ENCODE results near the gene CD300E.
"Not testable (repeated sequence)": the region's sequence is repeated elsewhere in the genome, so short reads cannot be mapped to it uniquely, and the experiment has no call there.

CD300E gene

GRCh38 chr17:74574489-74575142 is 48.9 kb downstream of the CD300E start:
- Histone ChIP-seq H3K27me3 (ENCODE audit: control insufficient read depth in 1 of 2, insufficient read depth in 2 of 2, low read length in 2 of 2) (no peaks in the 10 kb centered on the region), H3K27ac (ENCODE audit: low read depth, low read length) (no peak overlapping the region), H3K9me3 (ENCODE audit: low read length) (peaks cover 4% of the 10 kb centered on the region), H3K4me3 (ENCODE audit: low read depth in 1 of 2, low read length in 2 of 2) (no peak overlapping the region), H3K9ac (ENCODE audit: low read length) (no peak overlapping the region), H3K4me1 (ENCODE audit: insufficient read depth, low read length) (no peaks in the 10 kb centered on the region), H3K36me3 (ENCODE audit: insufficient read depth, low read length) (no peaks in the 10 kb centered on the region)

- H3K9ac ChIP-seq (ENCODE audit: low read length); H3K27ac ChIP-seq (ENCODE audit: low read depth, low read length); H3K4me3 ChIP-seq (ENCODE audit: low read depth in 1 of 2, low read length in 2 of 2); H3K27me3 ChIP-seq (ENCODE audit: control insufficient read depth in 1 of 2, insufficient read depth in 2 of 2, low read length in 2 of 2); H3K36me3 ChIP-seq (ENCODE audit: insufficient read depth, low read length); H3K4me1 ChIP-seq (ENCODE audit: insufficient read depth, low read length); H3K9me3 ChIP-seq (ENCODE audit: low read length): not testable (repeated sequence)
These were observed 49.9 kb downstream of the CD300E start for GRCh38 chr17:74573635-74574034.

- H3K9me3 ChIP-seq (ENCODE audit: low read length): peaks cover 4% of the 10 kb centered on the region
- H3K9ac ChIP-seq (ENCODE audit: low read length): no peak overlapping the region
- H3K4me3 ChIP-seq (ENCODE audit: low read depth in 1 of 2, low read length in 2 of 2): no peak overlapping the region
- no peaks in the 10 kb centered on the region for H3K27me3 ChIP-seq (ENCODE audit: control insufficient read depth in 1 of 2, insufficient read depth in 2 of 2, low read length in 2 of 2)
- H3K27ac ChIP-seq (ENCODE audit: low read depth, low read length): no peak overlapping the region
- H3K4me1 ChIP-seq (ENCODE audit: insufficient read depth, low read length): no peaks in the 10 kb centered on the region
- H3K36me3 ChIP-seq (ENCODE audit: insufficient read depth, low read length): no peaks in the 10 kb centered on the region
These were observed 50.4 kb downstream of the CD300E start for GRCh38 chr17:74573169-74573568.

DNA sequence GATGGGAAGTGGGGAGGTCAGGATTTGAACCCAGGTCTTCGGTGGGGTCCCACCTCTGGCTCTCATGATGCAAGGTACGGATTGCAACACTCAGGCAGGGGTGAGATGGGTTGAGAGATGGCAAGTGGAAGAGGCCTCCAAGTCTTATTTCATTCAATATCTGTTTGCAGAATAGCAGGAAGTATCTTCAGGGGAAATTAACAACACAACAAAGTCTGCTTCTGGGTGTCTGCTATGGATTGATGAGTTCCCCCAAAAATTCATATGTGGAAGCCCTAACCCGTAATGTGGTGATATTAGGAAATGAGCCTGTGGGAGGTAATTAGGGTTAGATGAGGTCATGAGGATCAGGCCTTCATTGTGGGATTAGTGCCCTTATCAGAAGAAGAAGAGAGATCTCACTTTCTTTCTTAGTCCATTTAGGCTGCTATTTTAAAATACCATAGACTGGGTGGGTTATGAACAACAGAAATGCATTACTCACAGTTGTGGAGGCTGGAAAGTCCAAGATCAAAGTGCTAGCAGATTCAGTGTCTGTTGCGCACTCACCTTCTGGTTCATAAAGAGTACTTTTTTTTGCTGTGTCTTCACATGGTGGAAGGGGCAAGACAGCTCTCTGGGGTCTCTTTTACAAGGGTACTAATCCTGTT is 51.8 kb downstream of the CD300E start:
- no peak overlapping the region for H3K9ac ChIP-seq (ENCODE audit: low read length)
- peaks cover 4% of the 10 kb centered on the region for H3K9me3 ChIP-seq (ENCODE audit: low read length)
- H3K27ac ChIP-seq (ENCODE audit: low read depth, low read length): no peak overlapping the region
- H3K27me3 ChIP-seq (ENCODE audit: control insufficient read depth in 1 of 2, insufficient read depth in 2 of 2, low read length in 2 of 2): no peaks in the 10 kb centered on the region
- H3K36me3 ChIP-seq (ENCODE audit: insufficient read depth, low read length): no peaks in the 10 kb centered on the region
- H3K4me1 ChIP-seq (ENCODE audit: insufficient read depth, low read length): no peaks in the 10 kb centered on the region
- H3K4me3 ChIP-seq (ENCODE audit: low read depth in 1 of 2, low read length in 2 of 2): no peak overlapping the region

- H3K9me3 ChIP-seq (ENCODE audit: low read length): peaks cover 4% of the 10 kb centered on the region
- no peak overlapping the region for H3K4me3 ChIP-seq (ENCODE audit: low read depth in 1 of 2, low read length in 2 of 2)
- H3K9ac ChIP-seq (ENCODE audit: low read length): no peak overlapping the region
- H3K27me3 ChIP-seq (ENCODE audit: control insufficient read depth in 1 of 2, insufficient read depth in 2 of 2, low read length in 2 of 2): no peaks in the 10 kb centered on the region
- no peaks in the 10 kb centered on the region for H3K4me1 ChIP-seq (ENCODE audit: insufficient read depth, low read length)
- H3K27ac ChIP-seq (ENCODE audit: low read depth, low read length): no peak overlapping the region
- H3K36me3 ChIP-seq (ENCODE audit: insufficient read depth, low read length): no peaks in the 10 kb centered on the region
These were observed 54.2 kb downstream of the CD300E start for GRCh38 chr17:74569020-74570003.

DNA sequence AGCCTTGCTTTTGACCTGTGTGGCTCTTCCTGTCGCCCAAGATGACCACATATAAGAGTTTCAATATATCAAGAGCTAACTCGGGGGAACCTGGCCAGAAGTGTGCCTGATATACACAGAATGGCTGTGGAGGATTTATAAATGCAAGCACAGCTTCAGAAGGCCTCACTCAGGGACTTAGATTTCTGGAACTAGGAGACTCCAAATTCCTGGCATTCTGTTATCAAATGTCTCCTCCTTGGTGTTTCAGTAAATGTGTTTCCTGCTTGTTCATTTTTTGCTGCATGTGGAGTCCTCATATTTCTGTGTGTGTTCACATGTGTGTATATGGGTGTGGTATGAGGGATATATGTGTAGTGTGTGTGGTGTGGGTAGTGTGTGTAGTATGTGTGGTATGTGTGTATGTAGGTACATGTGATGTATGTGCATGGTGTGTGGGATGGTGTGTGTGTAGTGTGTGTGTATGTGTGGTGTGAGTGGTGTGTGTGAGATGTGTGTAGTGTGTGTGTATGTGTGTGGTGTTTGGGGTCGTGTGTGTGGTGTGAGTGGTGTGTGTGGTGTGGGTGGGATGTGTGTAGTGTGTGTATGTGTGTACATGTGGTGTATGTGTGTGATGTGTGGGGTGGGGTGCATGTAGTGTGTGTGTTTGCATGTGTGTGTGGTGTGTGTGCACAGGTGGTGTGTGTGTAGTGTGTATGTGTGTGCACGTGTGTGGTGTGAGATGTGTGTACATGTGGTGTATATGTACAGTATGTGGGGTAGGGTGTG is 55.2 kb downstream of the CD300E start:
- no peak overlapping the region for H3K4me3 ChIP-seq (ENCODE audit: low read depth in 1 of 2, low read length in 2 of 2)
- H3K27ac ChIP-seq (ENCODE audit: low read depth, low read length): no peak overlapping the region
- H3K4me1 ChIP-seq (ENCODE audit: insufficient read depth, low read length): no peaks in the 10 kb centered on the region
- H3K9me3 ChIP-seq (ENCODE audit: low read length): peaks cover 4% of the 10 kb centered on the region
- no peaks in the 10 kb centered on the region for H3K27me3 ChIP-seq (ENCODE audit: control insufficient read depth in 1 of 2, insufficient read depth in 2 of 2, low read length in 2 of 2)
- H3K36me3 ChIP-seq (ENCODE audit: insufficient read depth, low read length): no peaks in the 10 kb centered on the region
- H3K9ac ChIP-seq (ENCODE audit: low read length): no peak overlapping the region

GRCh38 chr17:74567397-74567796 is 56.1 kb downstream of the CD300E start, which contains the start of gene CD300H:
CD300H (minus strand) TSS chr17:74567509.
- Histone ChIP-seq H3K4me3 (ENCODE audit: low read depth in 1 of 2, low read length in 2 of 2) (no peak within 1 kb of the TSS), H3K27me3 (ENCODE audit: control insufficient read depth in 1 of 2, insufficient read depth in 2 of 2, low read length in 2 of 2) (no peaks in the 10 kb centered on the region), H3K4me1 (ENCODE audit: insufficient read depth, low read length) (no peaks in the 10 kb centered on the region), H3K36me3 (ENCODE audit: insufficient read depth, low read length) (no peaks in the 10 kb centered on the region), H3K27ac (ENCODE audit: low read depth, low read length) (no peak within 1 kb of the TSS), H3K9ac (ENCODE audit: low read length) (no peak within 1 kb of the TSS), H3K9me3 (ENCODE audit: low read length) (peaks cover 4% of the 10 kb centered on the region)

DNA sequence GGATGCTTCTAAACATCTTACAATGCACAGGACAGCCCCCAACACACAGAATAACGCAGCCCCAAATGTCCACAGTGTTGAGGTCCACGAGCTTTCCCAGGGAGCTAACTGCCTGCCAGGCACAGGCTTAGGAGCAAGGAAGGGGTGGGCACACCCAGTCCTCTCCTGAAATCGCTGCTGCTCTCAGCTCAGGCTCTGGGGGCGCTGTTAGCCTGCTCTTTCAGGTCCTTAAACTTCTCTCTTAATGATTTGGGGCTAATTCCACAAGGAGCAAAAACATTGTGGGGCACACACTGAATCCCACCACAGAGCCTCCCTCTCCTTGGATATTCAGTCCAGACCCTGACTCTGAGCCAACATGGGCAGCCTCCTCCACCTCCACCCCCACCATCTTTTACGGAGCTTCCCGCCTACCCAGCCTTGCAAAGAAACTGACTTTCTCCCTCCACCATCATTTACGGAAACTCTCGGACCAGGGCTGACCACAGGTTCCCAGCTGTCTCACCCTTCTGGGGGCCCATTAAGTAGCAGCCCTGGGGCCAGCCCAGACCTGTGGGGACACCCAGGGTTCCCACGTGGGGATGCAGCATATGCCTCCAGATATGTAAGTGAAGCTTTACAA is 57.3 kb downstream of the CD300E start:
- no peak overlapping the region for H3K4me3 ChIP-seq (ENCODE audit: low read depth in 1 of 2, low read length in 2 of 2)
- H3K9me3 ChIP-seq (ENCODE audit: low read length): no peaks in the 10 kb centered on the region
- H3K27ac ChIP-seq (ENCODE audit: low read depth, low read length): no peak overlapping the region
- H3K4me1 ChIP-seq (ENCODE audit: insufficient read depth, low read length): no peaks in the 10 kb centered on the region
- no peaks in the 10 kb centered on the region for H3K27me3 ChIP-seq (ENCODE audit: control insufficient read depth in 1 of 2, insufficient read depth in 2 of 2, low read length in 2 of 2)
- no peaks in the 10 kb centered on the region for H3K36me3 ChIP-seq (ENCODE audit: insufficient read depth, low read length)
- no peak overlapping the region for H3K9ac ChIP-seq (ENCODE audit: low read length)

- no peaks in the 10 kb centered on the region for H3K9me3 ChIP-seq (ENCODE audit: low read length)
- H3K36me3 ChIP-seq (ENCODE audit: insufficient read depth, low read length): no peaks in the 10 kb centered on the region
- H3K9ac ChIP-seq (ENCODE audit: low read length): no peak overlapping the region
- no peak overlapping the region for H3K4me3 ChIP-seq (ENCODE audit: low read depth in 1 of 2, low read length in 2 of 2)
- no peak overlapping the region for H3K27ac ChIP-seq (ENCODE audit: low read depth, low read length)
- H3K27me3 ChIP-seq (ENCODE audit: control insufficient read depth in 1 of 2, insufficient read depth in 2 of 2, low read length in 2 of 2): no peaks in the 10 kb centered on the region
- H3K4me1 ChIP-seq (ENCODE audit: insufficient read depth, low read length): no peaks in the 10 kb centered on the region
These were observed 58.4 kb downstream of the CD300E start for GRCh38 chr17:74565126-74565525.

GRCh38 chr17:74563358-74563757 is 60.2 kb downstream of the CD300E start:
- Histone ChIP-seq H3K4me3 (ENCODE audit: low read depth in 1 of 2, low read length in 2 of 2) (no peak overlapping the region), H3K36me3 (ENCODE audit: insufficient read depth, low read length) (no peaks in the 10 kb centered on the region), H3K4me1 (ENCODE audit: insufficient read depth, low read length) (no peaks in the 10 kb centered on the region), H3K27me3 (ENCODE audit: control insufficient read depth in 1 of 2, insufficient read depth in 2 of 2, low read length in 2 of 2) (no peaks in the 10 kb centered on the region), H3K9me3 (ENCODE audit: low read length) (no peaks in the 10 kb centered on the region), H3K27ac (ENCODE audit: low read depth, low read length) (no peak overlapping the region), H3K9ac (ENCODE audit: low read length) (no peak overlapping the region)

All from muscle layer of colon (tissue), 2 donors.